GM12801 (cell line): ENCODE data around the gene PPID.

Experiments used
- TF ChIP-seq, protein P1 (sequence below): IDR thresholded peaks from one replicate; pipeline ENCODE4 v1.5.1; 2011; ENCODE audit warnings: control low read depth; ENCODE audit not compliant: insufficient read length; ENCODE audit errors: extremely low read depth

The PPID gene

DNA sequence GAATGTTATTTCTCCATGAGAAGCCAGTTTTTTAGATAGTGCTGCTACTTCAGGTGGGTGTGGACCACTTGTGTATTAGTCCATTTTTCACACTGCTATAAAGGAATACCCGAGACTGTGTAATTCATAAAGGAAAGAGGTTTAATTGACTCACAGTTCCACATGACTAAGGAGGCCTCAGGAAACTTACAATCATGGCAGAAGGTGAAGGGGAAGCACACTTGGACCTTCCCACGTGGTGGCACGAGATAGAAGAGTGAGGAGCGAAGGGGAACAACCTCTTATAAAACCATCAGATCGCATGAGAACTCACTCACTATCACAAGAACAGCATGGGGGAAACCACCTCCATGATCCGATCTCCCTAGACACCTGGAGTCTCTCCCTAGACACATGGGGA lies 3.4 kb upstream of the PPID start:
- TF ChIP-seq, protein P1, sequence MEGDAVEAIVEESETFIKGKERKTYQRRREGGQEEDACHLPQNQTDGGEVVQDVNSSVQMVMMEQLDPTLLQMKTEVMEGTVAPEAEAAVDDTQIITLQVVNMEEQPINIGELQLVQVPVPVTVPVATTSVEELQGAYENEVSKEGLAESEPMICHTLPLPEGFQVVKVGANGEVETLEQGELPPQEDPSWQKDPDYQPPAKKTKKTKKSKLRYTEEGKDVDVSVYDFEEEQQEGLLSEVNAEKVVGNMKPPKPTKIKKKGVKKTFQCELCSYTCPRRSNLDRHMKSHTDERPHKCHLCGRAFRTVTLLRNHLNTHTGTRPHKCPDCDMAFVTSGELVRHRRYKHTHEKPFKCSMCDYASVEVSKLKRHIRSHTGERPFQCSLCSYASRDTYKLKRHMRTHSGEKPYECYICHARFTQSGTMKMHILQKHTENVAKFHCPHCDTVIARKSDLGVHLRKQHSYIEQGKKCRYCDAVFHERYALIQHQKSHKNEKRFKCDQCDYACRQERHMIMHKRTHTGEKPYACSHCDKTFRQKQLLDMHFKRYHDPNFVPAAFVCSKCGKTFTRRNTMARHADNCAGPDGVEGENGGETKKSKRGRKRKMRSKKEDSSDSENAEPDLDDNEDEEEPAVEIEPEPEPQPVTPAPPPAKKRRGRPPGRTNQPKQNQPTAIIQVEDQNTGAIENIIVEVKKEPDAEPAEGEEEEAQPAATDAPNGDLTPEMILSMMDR, result no peak

DNA sequence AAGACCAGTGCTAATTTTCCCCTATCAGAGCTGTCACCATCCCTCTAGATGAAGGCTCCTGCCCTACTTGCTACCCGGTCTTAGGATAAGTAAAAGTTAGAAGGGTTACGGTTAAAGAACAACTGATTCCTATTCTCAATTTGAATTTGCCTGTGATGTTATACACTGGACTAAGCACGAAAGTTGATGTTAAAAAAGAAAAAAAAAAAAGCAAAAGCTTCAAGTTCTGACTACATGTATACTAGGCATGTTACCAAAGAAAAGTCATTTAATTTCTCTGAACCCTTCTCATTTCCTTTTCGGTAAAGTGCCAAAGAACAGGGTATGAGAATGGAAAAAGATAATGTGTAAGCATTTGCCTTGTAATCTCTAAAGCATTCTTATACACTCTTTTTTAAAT lies 1.4 kb upstream of the PPID start:
- TF ChIP-seq, protein P1, result no peak

DNA sequence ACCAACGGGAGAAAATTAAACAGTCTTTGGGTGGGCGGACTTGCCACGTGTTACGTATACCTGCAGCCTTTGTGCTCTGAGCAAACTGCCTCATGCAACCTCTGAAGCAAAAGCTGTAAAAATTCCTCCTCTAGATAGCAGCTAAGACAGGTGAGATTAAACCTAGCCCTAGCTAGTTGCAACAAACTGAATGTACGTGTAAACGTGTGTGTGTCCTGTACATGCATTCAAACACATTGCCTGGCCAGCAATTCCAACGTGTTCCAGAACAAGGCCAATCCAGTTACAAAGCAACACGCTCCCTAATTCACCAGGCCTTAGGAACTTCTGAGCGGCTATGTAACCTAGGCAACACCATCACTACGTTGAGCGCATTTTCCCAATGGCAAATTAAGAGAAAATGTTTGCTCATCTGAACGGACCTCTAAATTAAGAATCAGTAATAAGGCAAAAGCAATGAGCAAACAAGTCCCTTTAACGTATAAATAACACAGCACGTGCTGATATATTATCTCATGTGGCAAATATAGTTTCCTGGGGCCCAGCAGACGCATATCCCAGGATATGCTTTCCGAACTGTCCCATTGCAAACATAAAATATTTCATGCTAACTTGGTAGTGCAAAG lies 792 bp downstream of the PPID start:
- TF ChIP-seq, protein P1, result no peak

DNA sequence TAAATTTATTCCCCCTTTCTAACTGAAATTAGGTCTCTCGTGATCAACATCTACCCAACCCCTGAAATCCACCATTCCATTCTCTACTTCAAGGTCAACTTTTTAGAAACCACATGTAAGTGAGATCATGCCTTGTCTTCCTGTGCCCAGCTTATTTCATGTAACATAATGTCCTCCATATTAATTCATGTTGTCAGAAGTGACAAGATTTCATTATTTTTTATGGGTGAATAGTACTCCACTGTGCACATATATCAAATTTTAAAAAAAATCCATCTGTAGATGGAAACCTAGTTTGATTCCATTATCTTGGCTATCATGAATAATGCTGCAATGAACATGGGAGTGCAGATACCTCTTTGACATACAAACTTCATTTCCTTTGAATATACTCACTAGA lies 1.5 kb downstream of the PPID start:
- TF ChIP-seq, protein P1, result no peak

DNA sequence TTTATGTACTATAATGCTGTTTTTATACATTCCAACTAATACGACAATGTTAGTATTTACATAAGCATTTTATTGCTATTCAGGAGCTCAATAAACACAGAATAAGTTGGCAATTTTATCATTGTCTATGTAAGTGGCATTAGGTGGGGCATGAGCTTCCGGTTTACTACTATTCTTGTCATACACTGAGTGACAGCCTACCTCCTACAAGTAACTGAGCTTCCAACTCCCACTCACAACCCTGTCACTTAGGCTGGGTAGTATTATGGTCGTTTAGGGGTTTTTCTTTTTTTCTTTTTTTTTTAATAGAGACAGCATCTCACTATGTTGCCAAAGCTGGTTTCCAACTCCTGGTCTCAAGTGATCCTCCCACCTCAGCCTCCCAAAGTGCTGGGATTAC lies 7.4 kb downstream of the PPID start:
- TF ChIP-seq, protein P1, result no peak

DNA sequence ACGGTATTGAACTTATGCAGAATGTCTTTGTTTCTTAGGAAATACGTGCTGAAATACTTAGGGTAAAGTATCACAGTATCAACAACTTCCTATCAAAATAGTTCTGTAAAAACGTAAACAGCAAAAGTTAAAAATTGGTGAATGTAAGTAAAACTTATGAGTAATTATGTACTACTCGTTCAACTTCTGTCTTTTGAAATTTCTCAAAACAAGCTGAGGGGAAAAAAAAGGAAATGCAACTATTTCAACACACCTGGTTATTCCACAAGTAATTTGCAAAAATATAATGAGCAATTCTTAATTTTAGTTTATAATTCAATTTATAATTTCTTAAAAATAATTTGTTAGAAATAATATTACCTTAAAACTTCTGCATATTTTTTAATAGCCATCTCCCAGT lies 8.3 kb downstream of the PPID start:
- TF ChIP-seq, protein P1, result no peak

DNA sequence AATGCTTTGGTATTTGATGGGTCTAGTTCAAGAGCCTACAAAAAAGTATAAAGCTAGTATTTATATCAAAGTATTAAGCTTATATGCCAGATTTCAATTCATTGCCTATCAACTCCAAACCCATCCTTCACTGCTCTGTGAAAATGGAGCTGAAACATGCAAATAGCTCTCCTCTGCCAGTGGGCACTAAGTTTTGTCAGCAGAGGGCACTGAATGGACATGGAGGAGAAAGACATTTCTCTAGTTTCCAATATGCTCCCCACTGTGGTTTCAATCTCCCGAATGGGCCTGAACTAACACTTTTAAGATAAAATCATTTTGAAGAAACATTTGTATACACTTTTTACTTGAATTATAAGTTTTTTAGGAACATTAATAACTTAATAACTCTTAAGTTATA lies 12.4 kb downstream of the PPID start:
- TF ChIP-seq, protein P1, result no peak

DNA sequence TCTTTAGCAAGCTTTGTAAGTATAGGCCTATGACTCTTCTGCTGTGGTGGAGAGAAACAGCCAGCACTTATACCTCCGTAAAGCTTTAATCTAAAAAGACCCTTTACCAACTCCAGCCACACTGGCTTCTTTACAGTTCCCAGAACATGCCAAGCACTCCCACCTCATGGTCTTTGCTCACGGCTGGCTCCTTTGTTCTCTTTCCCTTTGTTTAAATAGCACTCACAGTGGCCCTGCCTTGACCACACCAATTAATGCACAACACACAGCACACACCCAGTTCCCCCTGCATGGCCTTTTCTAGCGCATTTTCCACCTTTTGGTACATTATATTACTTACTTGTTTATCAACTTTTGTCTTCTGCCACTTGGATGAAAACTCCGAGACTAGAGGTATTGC lies 18.9 kb downstream of the PPID start:
- TF ChIP-seq, protein P1, result no peak
